ENCODE data around the gene KL. TPM values are rescaled to one million over a fixed set of nuclear protein-coding genes. Genes with fewer than 3 reads are reported as not detected.

Gene KL
- polyA plus RNA-seq, 1 donor (not counting 4 experiments of a cell fraction or from before 2014, with no cell fraction given) = not detected

DNA sequence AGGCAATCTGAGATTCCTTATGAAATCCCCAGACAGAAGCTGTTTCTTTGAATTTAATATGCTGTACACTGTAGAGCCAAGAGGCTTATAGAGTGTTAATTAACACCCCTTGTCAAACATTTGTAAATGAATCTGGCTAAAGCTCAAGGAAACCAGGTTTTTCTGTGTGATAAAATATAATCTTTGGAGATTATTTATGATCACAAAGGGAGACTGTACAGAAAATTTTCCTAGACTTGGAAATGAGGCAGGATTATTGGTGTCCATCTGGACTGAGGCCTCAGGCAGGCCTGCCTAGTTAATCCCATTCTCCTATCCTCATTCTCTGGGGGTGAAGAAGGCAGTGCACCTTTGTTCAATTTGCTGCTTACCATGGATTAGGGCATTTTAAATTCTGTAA, 17.8 kb downstream of the KL start:
- no peaks in the 10 kb centered on the region for H3K27me3 ChIP-seq (ENCODE audit: control insufficient read depth, extremely low read depth, insufficient read depth, low read length)
- no peak overlapping the region for H3K27ac ChIP-seq (ENCODE audit: control insufficient read depth, insufficient read depth, low read length)
- no peak overlapping the region for H2AFZ ChIP-seq (ENCODE audit: control insufficient read depth, low read length)
- TF ChIP-seq EZH2 (IDR thresholded peaks at IDR 0.05; ENCODE audit: low read length) = no peak
- TF ChIP-seq, protein P1, sequence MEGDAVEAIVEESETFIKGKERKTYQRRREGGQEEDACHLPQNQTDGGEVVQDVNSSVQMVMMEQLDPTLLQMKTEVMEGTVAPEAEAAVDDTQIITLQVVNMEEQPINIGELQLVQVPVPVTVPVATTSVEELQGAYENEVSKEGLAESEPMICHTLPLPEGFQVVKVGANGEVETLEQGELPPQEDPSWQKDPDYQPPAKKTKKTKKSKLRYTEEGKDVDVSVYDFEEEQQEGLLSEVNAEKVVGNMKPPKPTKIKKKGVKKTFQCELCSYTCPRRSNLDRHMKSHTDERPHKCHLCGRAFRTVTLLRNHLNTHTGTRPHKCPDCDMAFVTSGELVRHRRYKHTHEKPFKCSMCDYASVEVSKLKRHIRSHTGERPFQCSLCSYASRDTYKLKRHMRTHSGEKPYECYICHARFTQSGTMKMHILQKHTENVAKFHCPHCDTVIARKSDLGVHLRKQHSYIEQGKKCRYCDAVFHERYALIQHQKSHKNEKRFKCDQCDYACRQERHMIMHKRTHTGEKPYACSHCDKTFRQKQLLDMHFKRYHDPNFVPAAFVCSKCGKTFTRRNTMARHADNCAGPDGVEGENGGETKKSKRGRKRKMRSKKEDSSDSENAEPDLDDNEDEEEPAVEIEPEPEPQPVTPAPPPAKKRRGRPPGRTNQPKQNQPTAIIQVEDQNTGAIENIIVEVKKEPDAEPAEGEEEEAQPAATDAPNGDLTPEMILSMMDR (optimal IDR thresholded peaks at IDR 0.05 in 1 of 3, IDR thresholded peaks at IDR 0.05 in 1 of 3, conservative IDR thresholded peaks at IDR 0.05 in 1 of 3; ENCODE audit: extremely low read depth in 1 of 3, insufficient read depth in 2 of 3, low read length in 3 of 3) = no peak
- H3K9me3 ChIP-seq (ENCODE audit: control insufficient read depth, low read depth, low read length) = no peaks in the 10 kb centered on the region
- DNase-seq (ENCODE audit: low read depth, low spot score) (no peak), FAIRE-seq (no peak)
- H3K4me3 ChIP-seq (ENCODE audit: control insufficient read depth in 2 of 3, extremely low read depth in 1 of 3, insufficient read depth in 2 of 3, low read depth in 1 of 3, low read length in 3 of 3) = no peak overlapping the region
- H3K79me2 ChIP-seq (ENCODE audit: control insufficient read depth, insufficient read depth, low read length) = no peaks in the 10 kb centered on the region
- no peaks in the 10 kb centered on the region for H3K9me1 ChIP-seq (ENCODE audit: control insufficient read depth, extremely low read depth, insufficient read depth, low read length)
- H3K36me3 ChIP-seq (ENCODE audit: control insufficient read depth in 2 of 2, extremely low read depth in 1 of 2, insufficient read depth in 2 of 2, low read length in 2 of 2) = no peaks in the 10 kb centered on the region
- no peaks in the 10 kb centered on the region for H3K4me1 ChIP-seq (ENCODE audit: control insufficient read depth, extremely low read depth, insufficient read depth, low read length)
- dilution Hi-C loops (cut with MboI; ENCODE audit: extremely low pct_ligation_motif_present, low sequenced_read_pairs) = no loop called here
- H3K4me2 ChIP-seq (ENCODE audit: control insufficient read depth, extremely low read depth, insufficient read depth, low read depth, low read length) = no peak overlapping the region
- no peak overlapping the region for H3K9ac ChIP-seq (ENCODE audit: control insufficient read depth, extremely low read depth, insufficient read depth, low read length)
- H4K20me1 ChIP-seq (ENCODE audit: control insufficient read depth, extremely low read depth, insufficient read depth, low read length) = no peaks in the 10 kb centered on the region

DNA sequence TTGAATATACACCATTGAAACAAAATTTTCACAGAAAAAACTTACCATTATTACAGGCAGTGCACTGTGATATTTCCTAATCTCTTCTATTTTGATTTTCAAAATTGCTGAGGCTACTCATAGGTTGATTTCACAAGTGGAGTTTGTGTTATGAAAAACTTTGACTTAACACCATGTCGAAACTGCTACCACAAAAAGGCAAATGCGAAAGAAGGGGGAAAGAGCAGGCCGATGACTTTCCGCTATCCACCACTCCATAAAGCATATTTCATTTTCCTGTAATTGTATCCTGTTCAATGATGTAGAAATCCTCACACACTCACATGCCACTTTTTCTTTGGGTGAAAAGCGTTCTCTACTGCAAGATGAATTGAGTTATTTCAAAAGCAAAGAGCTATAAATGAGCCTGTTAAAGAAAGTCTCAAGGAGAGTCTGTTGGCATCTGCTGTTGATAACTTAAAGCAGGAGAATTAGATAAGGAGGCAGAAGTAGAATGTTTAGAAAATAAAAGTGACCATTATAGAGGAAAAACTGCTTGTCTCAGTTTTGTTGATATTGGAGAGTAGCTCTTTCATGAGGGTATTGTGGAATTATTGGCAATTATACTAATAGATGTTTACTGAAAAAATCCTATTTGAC, 18.8 kb downstream of the KL start:
- H3K27me3 ChIP-seq (ENCODE audit: control insufficient read depth, extremely low read depth, insufficient read depth, low read length) = peaks cover 5% of the 10 kb centered on the region
- no peak overlapping the region for H3K9ac ChIP-seq (ENCODE audit: control insufficient read depth, extremely low read depth, insufficient read depth, low read length)
- no peak overlapping the region for H3K27ac ChIP-seq (ENCODE audit: control insufficient read depth, insufficient read depth, low read length)
- H3K4me1 ChIP-seq (ENCODE audit: control insufficient read depth, extremely low read depth, insufficient read depth, low read length) = no peaks in the 10 kb centered on the region
- dilution Hi-C loops (cut with MboI; ENCODE audit: extremely low pct_ligation_motif_present, low sequenced_read_pairs) = no loop called here
- no peaks in the 10 kb centered on the region for H3K9me3 ChIP-seq (ENCODE audit: control insufficient read depth, low read depth, low read length)
- TF ChIP-seq, protein P1 (optimal IDR thresholded peaks at IDR 0.05 in 1 of 3, IDR thresholded peaks at IDR 0.05 in 1 of 3, conservative IDR thresholded peaks at IDR 0.05 in 1 of 3; ENCODE audit: extremely low read depth in 1 of 3, insufficient read depth in 2 of 3, low read length in 3 of 3) = no peak
- TF ChIP-seq EZH2 (IDR thresholded peaks at IDR 0.05; ENCODE audit: low read length) = no peak
- FAIRE-seq (no peak), DNase-seq (ENCODE audit: low read depth, low spot score) (no peak)
- no peaks in the 10 kb centered on the region for H4K20me1 ChIP-seq (ENCODE audit: control insufficient read depth, extremely low read depth, insufficient read depth, low read length)
- no peaks in the 10 kb centered on the region for H3K9me1 ChIP-seq (ENCODE audit: control insufficient read depth, extremely low read depth, insufficient read depth, low read length)
- H3K4me2 ChIP-seq (ENCODE audit: control insufficient read depth, extremely low read depth, insufficient read depth, low read depth, low read length) = no peak overlapping the region
- H3K36me3 ChIP-seq (ENCODE audit: control insufficient read depth in 2 of 2, extremely low read depth in 1 of 2, insufficient read depth in 2 of 2, low read length in 2 of 2) = no peaks in the 10 kb centered on the region
- no peaks in the 10 kb centered on the region for H3K79me2 ChIP-seq (ENCODE audit: control insufficient read depth, insufficient read depth, low read length)
- no peak overlapping the region for H2AFZ ChIP-seq (ENCODE audit: control insufficient read depth, low read length)
- H3K4me3 ChIP-seq (ENCODE audit: control insufficient read depth in 2 of 3, extremely low read depth in 1 of 3, insufficient read depth in 2 of 3, low read depth in 1 of 3, low read length in 3 of 3) = no peak overlapping the region
